ENCODE measurements around the gene GASK1A. TPM values are rescaled to one million over a fixed set of nuclear protein-coding genes. Genes with fewer than 3 reads are reported as not detected.

The GASK1A gene
- total RNA-seq, 1 experiment from 2014 or later: not detected

DNA sequence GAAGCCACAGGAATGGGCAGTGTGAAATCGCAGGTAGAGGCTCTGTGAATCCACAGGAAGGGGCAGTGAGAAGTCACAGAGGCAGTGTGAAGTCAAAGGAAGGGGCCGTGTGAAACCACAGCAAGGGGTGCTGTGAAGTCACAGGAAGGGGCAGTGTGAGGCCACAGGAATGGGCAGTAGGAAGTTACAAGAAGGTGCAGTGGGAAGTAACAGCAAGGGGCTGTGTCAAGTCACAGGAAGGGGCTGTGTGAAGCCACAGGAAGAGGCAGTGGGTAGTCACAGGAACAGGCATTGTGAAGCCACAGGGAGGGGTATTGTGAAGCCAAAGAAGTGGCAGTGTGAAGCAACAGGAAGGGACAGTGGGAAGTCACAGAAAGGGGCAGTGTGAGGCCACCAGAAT, 34.1 kb downstream of the GASK1A start:
- ChIA-PET POLR2A (ENCODE audit: unreplicated experiment) (no interaction called here), CTCF (no interaction called here)
- no peak overlapping the region for H2AFZ ChIP-seq
- no peaks in the 10 kb centered on the region for H3K9me3 ChIP-seq (ENCODE audit: insufficient read depth, low read depth)
- H3K9me2 ChIP-seq (ENCODE audit: insufficient read depth): no peaks in the 10 kb centered on the region
- intact Hi-C loops (cut with micrococcal nuclease; ENCODE audit: unreplicated experiment): no loop called here
- no peak overlapping the region for H3K4me2 ChIP-seq
- H3F3A ChIP-seq (ENCODE audit: insufficient read depth, low read depth): no peaks in the 10 kb centered on the region
- no peaks in the 10 kb centered on the region for H3K79me2 ChIP-seq (ENCODE audit: low read depth)
- no peaks in the 10 kb centered on the region for H3K27me3 ChIP-seq (ENCODE audit: insufficient read depth, low read depth)
- no peak overlapping the region for H3K4me3 ChIP-seq
- no peaks in the 10 kb centered on the region for H3K4me1 ChIP-seq (replicated peaks; ENCODE audit: insufficient read depth)
- no TSS peak for BruUV-seq (replicated peaks)
- no peak for TF ChIP-seq EZH2 (IDR thresholded peaks at IDR 0.05; ENCODE audit: low read depth)
- TF ChIP-seq, protein P1, sequence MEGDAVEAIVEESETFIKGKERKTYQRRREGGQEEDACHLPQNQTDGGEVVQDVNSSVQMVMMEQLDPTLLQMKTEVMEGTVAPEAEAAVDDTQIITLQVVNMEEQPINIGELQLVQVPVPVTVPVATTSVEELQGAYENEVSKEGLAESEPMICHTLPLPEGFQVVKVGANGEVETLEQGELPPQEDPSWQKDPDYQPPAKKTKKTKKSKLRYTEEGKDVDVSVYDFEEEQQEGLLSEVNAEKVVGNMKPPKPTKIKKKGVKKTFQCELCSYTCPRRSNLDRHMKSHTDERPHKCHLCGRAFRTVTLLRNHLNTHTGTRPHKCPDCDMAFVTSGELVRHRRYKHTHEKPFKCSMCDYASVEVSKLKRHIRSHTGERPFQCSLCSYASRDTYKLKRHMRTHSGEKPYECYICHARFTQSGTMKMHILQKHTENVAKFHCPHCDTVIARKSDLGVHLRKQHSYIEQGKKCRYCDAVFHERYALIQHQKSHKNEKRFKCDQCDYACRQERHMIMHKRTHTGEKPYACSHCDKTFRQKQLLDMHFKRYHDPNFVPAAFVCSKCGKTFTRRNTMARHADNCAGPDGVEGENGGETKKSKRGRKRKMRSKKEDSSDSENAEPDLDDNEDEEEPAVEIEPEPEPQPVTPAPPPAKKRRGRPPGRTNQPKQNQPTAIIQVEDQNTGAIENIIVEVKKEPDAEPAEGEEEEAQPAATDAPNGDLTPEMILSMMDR (conservative IDR thresholded peaks at IDR 0.05): no peak
- no peaks in the 10 kb centered on the region for H4K20me1 ChIP-seq (ENCODE audit: insufficient read depth)
- no peak overlapping the region for H3K27ac ChIP-seq
- DNase-seq: no peak
- no peaks in the 10 kb centered on the region for H3K36me3 ChIP-seq (ENCODE audit: low read depth)

DNA sequence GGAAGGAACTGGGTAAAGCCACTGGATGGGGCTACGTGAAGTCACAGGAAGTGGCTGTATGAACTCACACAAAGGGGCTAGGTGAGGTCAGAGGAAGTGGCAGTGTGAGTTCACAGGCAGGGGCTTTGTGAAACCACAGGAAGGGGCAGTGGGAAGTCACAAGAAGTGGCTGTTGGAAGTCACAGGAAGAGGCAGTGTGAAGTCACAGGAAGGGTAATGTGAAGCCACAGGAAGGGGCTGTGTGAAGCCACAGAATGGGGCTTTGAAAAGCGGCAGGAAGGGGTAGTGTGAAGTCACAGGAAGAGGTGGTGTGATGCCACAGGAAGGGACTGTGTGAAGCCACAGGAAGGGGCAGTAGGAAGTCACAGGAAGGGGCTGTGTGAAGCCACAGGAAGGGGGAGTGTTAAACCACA, 34.6 kb downstream of the GASK1A start:
- BruUV-seq (replicated peaks): no TSS peak

DNA sequence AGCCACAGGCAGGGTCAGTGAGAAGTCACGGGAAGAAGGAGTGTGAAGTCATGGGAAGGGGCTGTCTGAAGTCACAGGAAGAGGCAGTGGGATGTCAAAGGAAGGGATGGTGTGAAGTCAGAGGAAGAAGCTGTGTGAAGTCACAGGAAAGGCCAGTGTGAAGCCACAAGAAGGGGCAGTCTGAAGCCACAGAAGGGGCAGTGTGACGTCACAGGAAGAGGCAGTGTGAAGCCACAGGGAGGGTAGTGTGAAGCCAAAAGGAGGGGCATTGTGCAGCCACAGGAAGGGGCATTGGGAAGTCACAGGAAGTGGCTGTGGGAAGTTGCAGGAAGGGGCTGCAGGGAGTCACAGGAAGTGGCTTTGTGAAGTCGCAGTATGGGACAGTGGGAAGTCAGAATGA, 35.1 kb downstream of the GASK1A start:
- no TSS peak for BruUV-seq (replicated peaks)
- H3K36me3 ChIP-seq (ENCODE audit: low read depth): no peaks in the 10 kb centered on the region
- intact Hi-C loops (cut with micrococcal nuclease; ENCODE audit: unreplicated experiment): no loop called here
- no peaks in the 10 kb centered on the region for H3F3A ChIP-seq (ENCODE audit: insufficient read depth, low read depth)
- ChIA-PET CTCF (no interaction called here), POLR2A (ENCODE audit: unreplicated experiment) (no interaction called here)
- H2AFZ ChIP-seq: no peak overlapping the region
- TF ChIP-seq EZH2 (IDR thresholded peaks at IDR 0.05; ENCODE audit: low read depth): no peak
- TF ChIP-seq, protein P1 (conservative IDR thresholded peaks at IDR 0.05): no peak
- H3K4me3 ChIP-seq: no peak overlapping the region
- H3K4me2 ChIP-seq: no peak overlapping the region
- no peaks in the 10 kb centered on the region for H3K9me3 ChIP-seq (ENCODE audit: insufficient read depth, low read depth)
- no peak overlapping the region for H3K27ac ChIP-seq
- peaks cover 6% of the 10 kb centered on the region for H3K4me1 ChIP-seq (replicated peaks; ENCODE audit: insufficient read depth)
- H3K79me2 ChIP-seq (ENCODE audit: low read depth): no peaks in the 10 kb centered on the region
- H3K9me2 ChIP-seq (ENCODE audit: insufficient read depth): no peaks in the 10 kb centered on the region
- no peak for DNase-seq
- no peaks in the 10 kb centered on the region for H4K20me1 ChIP-seq (ENCODE audit: insufficient read depth)
- no peaks in the 10 kb centered on the region for H3K27me3 ChIP-seq (ENCODE audit: insufficient read depth, low read depth)

More for the DNA sequence above, 34.6 kb downstream of the GASK1A start:
- intact Hi-C loops (cut with micrococcal nuclease; ENCODE audit: unreplicated experiment): no loop called here
- ChIA-PET POLR2A (ENCODE audit: unreplicated experiment) (no interaction called here), CTCF (no interaction called here)
- H2AFZ ChIP-seq: no peak overlapping the region
- no peaks in the 10 kb centered on the region for H3K9me2 ChIP-seq (ENCODE audit: insufficient read depth)
- TF ChIP-seq EZH2 (IDR thresholded peaks at IDR 0.05; ENCODE audit: low read depth): no peak
- TF ChIP-seq, protein P1 (conservative IDR thresholded peaks at IDR 0.05): no peak
- no peaks in the 10 kb centered on the region for H3K79me2 ChIP-seq (ENCODE audit: low read depth)
- DNase-seq: no peak
- no peak overlapping the region for H3K4me3 ChIP-seq
- H3K4me1 ChIP-seq (replicated peaks; ENCODE audit: insufficient read depth): peaks cover under 1% of the 10 kb centered on the region; the same call in 1 of the 2 replicates
- H3K9me3 ChIP-seq (ENCODE audit: insufficient read depth, low read depth): no peaks in the 10 kb centered on the region
- H3F3A ChIP-seq (ENCODE audit: insufficient read depth, low read depth): no peaks in the 10 kb centered on the region
- no peaks in the 10 kb centered on the region for H4K20me1 ChIP-seq (ENCODE audit: insufficient read depth)
- no peak overlapping the region for H3K27ac ChIP-seq
- no peaks in the 10 kb centered on the region for H3K36me3 ChIP-seq (ENCODE audit: low read depth)
- no peaks in the 10 kb centered on the region for H3K27me3 ChIP-seq (ENCODE audit: insufficient read depth, low read depth)
- no peak overlapping the region for H3K4me2 ChIP-seq

Measured in PC-9 (cell line).